Loucy (cell line): Measurements from ENCODE around the gene DAB1.

Source experiments
- CTCF ChIP-seq: fragments of 200-600 bp; sonication (generic); conservative IDR thresholded peaks from 2 replicates; pipeline ENCODE4 v1.5.1; 2014; ENCODE audit warnings: mild to moderate bottlenecking, antibody characterized with exemption, low read length
- EZH2phosphoT487 ChIP-seq: fragments of 200-600 bp; IDR thresholded peaks from 2 replicates; pipeline ENCODE4 v1.6.1; 2018; ENCODE audit warnings: antibody characterized with exemption, mild to moderate bottlenecking, moderate library complexity, borderline replicate concordance

GRCh38 chr1:57423135-57423655 lies 665 bp downstream of the DAB1 start:
- TF ChIP-seq CTCF, result no peak
- TF ChIP-seq EZH2phosphoT487, result no peak
